Fibroblast of villous mesenchyme (primary cell): Measurements from ENCODE around the gene PDZD2. TPM values are rescaled to one million over a fixed set of nuclear protein-coding genes. Genes with fewer than 3 reads are reported as not detected.

Source experiments
- DNase-seq: peaks from one replicate; pipeline ENCODE4 v3.0.0-alpha.2; 2010; ENCODE audit warnings: low read depth
- H3K4me3 ChIP-seq: 2 replicates; pipeline ENCODE4 v1.5.1; 2011; ENCODE audit warnings: low read depth, mild to moderate bottlenecking, low read length
- CTCF ChIP-seq: IDR thresholded peaks from 2 replicates; pipeline ENCODE4 v1.5.1; 2012; ENCODE audit warnings: low read depth, mild to moderate bottlenecking, low read length; ENCODE audit not compliant: insufficient read depth
- total RNA-seq: library from RNA; depleted of rRNA; stranded (reverse); fragments of >200 nt; gene quantifications from 2 replicates; pipeline ENCODE4 v1.2.3, GENCODE V29; 2012

The PDZD2 gene
- total RNA-seq, 1 donor, result 2.6 TPM

DNA sequence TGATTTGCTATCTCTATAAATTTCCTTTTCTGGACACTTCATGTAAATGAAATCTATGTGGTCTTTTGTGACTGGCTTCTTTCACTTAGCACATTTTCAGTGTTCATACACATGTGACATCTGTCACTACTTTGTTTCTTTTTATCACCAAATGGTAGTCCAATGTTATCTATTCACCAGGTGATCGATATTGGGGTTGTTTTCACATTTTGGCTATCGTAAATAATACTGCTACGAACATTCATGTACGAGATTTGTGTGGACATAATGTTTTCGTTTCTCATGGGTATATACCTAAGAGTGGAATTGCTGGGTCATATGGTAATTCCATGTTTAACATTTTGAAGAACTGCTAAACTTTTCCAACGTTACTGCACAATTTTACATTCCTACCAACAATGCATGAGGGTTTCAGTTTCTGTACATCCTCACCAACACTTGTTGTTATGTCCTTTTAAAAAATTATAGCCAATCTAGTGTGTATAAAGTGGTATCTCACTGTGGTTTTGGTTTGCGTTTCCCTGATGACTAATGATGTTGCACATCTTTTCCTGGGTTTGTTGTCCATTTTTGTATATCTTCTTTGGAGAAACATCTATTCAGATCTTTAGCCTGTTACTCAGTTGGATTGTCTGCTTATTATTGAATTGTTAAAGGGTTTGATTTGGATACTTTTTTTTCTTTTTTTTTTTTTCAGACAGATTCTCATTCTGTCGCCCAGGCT is 263.0 kb downstream of the PDZD2 start:
- no peak for TF ChIP-seq CTCF
- no peak overlapping the region for H3K4me3 ChIP-seq
- DNase-seq, result peak; percentile 48

DNA sequence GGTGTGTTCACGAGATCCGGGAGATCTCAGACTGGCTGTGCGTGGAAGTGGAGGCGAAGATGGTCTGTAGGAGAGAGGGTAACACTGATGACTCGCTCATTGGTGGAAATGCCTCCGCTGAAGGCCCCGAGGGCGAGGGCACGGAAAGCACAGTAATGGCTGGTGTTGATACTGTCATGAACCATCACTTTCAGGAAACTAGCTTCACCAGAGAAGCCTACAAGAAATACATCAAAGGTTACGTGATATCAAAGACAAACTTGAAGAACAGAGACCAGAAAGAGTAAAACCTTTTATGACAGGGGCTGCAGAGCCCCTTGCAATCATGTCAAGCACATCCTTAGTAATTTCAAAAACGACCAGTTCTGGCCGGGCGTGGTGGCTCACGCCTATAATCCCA is 269.5 kb downstream of the PDZD2 start:
- no peak for DNase-seq
- no peak overlapping the region for H3K4me3 ChIP-seq
- no peak for TF ChIP-seq CTCF

GRCh38 chr5:31909073-31909472 is 270.1 kb downstream of the PDZD2 start:
- TF ChIP-seq CTCF, result no peak
- no peak for DNase-seq
- H3K4me3 ChIP-seq, result no peak overlapping the region

DNA sequence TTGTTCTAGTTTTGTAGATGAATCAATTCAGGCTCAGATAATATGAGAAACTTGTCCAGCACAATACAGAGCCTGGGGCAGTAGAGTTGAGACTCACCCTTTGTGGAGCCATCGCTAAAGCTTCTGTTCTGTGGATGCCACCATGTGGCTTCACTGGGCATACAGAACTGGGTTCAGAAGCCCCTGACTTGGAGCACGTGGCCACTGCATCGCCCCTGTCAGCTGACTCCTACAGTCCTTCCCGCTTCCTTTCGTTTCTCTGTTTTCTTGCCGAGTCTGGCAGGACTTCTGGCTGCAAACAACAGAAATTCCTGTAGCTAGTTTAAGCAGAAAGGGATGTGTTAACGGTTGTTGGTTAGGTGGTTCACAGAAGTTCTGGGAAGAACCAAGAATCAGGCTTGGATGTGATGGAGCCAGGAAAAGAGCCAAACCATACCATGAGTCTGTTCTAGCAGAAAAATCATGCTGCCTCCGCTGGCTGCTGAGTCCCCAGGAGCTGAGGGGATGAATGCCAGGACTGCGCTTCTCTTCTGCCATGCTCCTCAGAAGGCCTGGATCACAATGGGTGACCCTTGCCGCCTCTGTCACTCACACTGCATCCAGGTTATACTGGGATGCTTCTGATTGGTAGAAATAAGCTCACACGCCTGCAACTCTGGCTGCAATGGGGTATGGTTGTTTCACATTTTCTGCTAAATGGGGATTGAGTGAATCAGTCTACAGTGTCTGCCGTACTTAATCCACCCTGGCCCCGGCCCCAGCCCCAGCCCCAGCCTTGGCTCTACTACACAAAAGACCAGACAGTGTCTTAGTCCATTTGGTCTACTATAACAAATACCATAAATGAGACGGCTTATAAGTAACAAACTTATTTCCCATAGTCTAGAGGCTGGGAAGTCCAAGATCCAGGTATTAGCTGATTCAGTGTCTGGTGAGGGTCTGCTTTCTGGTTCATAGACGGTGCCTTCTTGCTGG is 272.6 kb downstream of the PDZD2 start:
- DNase-seq, result no peak
- no peak overlapping the region for H3K4me3 ChIP-seq
- no peak for TF ChIP-seq CTCF

DNA sequence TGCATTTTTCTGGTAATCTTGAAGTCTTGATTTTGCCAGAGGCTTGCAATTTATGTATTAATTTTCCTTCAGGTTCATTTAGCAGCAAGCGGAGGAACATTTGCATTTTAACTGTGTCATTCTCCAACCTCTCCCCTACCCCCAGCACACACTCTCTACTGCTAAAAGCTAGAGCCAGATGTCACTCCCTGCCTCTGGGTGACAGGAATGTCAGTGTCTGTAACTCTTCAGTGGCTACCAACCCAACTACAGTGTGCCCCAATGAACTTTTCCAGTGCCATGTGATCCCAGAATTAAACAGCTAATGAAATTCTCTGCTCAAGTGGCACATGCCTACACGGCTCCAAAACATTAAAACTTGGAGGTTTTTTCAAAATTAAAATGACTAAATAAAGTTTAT is 274.9 kb downstream of the PDZD2 start:
- TF ChIP-seq CTCF, result no peak
- no peak for DNase-seq
- H3K4me3 ChIP-seq, result no peak overlapping the region

DNA sequence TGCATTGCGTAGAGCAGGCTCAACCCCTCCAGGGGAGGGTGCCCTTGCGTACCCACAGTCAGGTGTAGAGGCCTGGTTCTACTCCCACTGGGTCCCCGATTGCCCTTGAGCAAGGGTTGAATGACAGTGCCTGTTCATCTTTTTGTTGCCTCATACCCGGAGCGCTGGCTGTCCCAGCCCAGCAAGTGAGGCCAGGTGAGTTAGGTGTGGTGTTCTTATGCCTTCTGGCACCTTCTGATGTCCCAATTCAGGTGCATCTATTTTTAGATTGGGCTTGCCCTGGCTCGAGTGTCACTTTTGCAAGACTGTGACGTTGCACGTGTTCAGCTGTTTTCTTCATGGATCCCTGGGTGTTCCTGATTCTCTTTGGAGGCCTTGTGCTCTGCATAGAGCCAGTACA is 277.4 kb downstream of the PDZD2 start:
- no peak for DNase-seq
- no peak overlapping the region for H3K4me3 ChIP-seq
- TF ChIP-seq CTCF, result no peak
